NOMO-1 treated with dmso at 0.1 percent for 144 hours (cell line): ENCODE results near the gene CKAP4.

Experiments used
- DNase-seq: peaks from one replicate; lab custom pipeline; 2025; ENCODE audit not compliant: unreplicated experiment; lab: John Stamatoyannopoulos, UW

CKAP4 gene

DNA sequence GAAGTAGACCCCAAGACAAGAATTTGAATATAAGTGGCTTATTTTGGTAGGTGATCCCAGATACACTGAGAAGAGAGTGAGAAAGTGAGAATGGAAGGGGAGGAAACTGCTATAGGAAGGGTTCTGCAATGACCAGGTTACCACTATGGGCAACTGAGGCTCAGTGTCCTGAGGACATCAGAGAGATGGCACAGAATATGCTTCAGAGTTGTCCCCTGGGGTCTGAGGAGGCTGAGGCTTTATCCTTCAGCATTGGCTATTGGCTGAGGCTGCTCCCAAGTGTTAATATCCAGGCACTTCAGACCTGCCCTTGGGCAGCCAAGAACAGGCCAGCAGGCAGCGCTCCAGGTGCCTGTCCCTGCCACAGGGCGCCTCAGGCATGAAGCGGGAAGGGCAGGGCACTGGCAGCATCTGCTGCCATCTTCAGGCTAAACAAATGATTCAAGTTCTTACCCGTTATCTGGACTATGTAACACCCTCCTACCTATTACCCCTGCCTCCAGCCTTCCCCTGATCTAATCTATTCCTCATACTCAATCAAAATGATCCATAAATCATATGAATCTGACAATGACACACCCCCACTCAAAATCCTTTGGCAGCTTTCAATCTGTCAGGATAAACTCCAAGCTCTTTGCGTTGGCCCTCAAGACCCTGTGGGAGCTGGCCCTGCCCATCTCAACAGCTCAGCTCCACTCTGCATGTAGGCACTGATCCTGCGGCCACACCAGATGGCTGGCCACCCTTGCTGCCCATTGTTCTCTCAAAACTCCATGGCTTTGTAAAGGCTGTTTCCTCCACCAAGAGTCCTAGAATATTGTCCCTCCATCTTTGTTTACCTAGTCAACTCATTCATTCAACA, 42.4 kb downstream of the CKAP4 start:
- DNase-seq: no peak

DNA sequence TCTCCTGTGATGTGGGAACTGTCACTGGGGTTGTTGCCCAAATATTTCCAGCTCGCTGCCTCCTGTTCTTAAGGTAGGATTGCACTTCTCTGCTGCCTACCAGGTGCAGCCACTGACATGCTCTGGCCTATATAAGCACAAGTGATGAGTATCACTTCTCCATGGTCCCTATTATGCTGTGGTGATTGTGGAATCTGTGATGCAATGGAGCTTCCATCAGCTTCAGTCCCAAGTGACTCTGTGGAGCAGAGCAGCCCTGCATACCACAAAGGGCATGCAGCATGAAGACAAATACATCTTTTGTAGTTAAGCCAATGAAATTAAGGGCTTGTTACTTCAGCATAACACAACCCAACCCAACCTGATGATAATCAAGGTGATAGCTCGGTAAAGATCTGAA, 43.5 kb downstream of the CKAP4 start:
- no peak for DNase-seq

DNA sequence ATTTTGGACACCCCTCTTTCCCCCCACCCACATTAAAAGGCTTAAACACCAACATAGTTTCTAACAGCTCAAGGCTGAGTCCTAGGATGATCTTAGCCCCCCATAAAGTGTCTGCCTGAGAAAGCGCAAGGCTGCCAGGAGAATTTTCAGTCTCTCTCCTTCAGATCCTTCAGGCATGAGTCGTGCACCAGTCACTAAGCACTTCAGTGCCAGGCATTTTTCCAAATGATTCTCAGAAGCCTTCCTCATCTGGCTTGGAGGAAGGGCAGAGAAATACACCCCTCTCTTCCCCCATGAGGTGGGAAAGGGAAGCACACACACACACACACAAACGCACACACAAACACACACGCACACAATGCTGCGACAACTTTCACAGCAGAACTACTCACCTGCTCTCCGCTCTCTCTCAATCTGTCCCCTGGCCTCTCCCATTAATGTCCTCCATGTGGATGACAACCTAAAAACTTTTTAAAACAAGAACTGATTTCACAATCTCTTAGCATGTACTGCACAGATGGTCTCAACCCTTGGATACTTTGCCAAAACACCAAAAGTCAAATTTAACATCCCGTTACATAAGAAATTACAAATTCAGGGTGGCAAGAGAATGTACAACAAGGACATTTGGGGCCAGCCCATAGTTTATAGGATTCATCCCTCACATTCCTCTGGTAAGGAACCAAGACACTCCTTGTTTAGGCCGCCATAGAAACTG, 49.8 kb downstream of the CKAP4 start:
- no peak for DNase-seq

DNA sequence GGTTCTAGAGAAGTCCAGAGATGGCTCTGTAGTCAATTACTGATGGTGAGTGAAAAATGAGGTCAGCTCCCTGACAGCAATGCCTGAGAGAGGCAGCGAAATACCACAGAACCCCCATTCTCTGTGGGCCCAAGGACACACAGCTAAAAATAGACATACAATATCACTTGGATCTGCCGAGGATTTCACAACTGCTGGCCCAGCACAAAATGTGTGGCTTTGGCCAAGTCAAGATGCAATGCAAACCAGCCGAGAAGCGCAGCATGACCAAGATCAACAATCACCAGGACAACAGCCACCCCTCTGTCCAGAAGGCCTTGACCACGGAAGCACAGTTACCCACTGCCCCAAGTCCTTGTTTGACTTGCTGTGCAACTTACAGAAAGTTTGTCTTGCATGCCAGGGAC, 52.2 kb downstream of the CKAP4 start:
- no peak for DNase-seq

DNA sequence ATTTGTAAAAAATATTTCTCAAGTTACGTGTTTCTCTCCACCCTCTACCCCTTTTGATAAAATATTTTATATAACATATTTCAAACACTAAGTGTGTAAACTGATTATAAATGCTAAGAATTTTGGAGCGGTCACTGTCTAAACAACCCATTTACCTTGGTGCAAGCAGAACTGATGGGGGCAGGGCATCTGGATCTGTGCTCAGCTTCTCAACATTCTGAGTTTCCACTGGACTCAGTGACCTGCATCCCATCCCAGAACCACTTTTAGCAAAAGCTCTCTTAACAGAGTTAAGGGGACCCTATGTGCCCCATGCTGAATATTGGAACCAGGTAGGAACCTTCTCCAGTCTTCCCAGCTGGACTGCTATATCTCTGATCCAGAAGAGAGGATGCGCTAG, 53.5 kb downstream of the CKAP4 start:
- no peak for DNase-seq

DNA sequence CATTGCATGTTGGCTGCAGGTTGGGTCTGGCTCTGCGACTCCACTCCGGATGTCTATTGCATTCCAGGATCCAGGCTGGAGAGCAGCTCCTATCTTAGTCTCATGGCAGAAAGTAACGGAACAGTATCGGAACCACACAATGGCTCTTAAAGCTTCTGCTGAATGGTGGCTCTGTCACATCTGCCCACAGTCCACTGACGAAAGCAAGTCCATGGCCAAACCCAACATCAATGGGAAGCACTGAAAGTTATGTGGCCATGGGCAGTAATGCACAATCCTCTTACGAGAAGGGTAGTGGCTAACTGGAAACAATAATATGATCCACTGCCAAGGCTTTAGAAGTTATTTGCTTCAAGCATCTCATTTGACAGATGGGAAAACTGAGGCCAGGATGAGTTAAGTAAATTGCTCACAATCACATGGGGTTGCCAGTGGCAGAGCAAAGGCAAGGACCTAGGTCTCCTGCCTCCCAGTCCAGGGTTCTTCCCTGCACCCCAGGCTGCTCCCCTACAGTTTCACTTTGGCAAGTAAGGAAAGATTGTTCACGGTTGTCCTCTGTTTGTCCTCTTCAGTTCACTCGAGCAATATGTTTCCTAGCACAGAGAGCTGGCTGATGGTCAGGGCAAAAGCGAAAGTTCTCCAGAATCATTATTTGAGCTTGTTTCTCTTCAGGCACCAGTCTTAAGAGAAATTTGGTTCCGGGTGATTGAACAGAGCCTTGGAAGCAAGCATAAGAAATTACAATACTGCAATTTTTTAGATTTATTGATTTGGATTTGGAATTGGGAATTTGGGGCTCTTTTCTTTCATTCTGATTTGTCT, 54.2 kb downstream of the CKAP4 start:
- no peak for DNase-seq

DNA sequence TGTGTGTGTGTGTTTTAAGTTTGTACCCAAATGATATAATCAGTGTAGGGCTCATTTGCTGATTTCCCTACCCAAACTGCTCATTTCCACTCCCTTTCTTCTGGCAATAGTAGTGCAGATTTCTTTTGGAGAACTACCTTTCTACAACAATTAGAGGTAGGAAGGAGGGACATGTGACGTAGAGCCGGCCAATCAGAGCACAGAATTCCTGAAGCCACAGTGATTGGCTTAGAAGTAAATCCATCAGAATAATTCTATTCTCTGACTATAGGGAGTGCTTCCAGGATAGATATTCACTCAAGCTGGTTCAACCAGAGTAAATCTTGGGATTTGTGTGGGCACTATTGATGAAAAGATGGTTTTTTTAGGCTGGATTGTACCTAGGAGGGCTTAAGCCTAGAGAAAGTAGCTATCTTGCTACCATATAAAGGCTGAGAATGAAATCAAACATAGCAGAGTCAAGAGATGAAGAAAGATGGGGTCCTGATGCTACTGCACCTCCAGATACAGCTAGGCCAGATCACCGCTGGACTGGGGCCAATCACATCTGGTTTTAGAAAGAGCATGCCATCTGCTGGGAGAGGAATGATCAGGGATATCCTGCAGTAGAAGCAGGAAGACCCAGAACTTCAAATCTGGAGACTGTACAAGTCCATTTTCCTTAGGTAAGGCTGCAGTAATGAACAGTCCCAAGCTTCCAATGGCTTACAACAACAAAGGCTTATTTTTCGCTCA, 55.0 kb downstream of the CKAP4 start:
- DNase-seq: no peak

DNA sequence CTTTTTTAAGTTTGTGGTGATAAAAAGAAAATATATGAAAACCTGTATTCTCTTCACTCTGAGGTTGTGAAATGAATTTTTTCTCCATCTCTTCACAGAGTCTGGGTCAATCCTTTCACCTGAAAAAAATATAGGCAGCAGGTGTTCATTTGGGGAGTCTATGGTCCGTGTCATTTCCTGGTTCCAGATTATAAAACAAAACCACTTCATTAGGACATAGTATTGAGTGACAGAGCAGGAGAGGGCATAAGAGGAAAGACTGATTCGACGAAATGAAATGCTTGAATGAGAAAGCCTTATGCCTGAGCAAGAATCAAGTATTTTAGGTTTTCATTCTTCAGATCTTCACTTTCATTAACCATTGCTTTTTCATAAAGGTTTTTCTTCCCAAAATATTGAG, 57.2 kb downstream of the CKAP4 start:
- no peak for DNase-seq

DNA sequence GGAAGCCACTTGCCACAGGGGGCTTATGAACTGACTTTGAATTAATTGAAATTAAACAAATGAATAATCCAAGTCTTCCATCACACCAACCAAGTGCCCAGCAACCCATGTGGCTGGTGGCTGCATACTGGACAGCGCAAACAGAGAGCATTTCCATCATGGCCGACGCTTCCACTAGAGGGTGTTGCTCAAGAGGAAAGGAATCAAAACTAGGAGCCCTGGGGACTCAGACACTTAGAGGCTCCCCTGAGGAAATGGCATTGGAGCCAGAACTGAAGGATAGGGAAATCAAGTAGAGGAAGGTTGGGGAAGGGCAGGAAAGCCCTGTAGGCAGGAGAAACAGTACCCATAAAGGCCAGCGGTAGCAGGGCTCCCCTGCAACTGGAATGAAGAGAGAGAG, 58.5 kb downstream of the CKAP4 start:
- no peak for DNase-seq

DNA sequence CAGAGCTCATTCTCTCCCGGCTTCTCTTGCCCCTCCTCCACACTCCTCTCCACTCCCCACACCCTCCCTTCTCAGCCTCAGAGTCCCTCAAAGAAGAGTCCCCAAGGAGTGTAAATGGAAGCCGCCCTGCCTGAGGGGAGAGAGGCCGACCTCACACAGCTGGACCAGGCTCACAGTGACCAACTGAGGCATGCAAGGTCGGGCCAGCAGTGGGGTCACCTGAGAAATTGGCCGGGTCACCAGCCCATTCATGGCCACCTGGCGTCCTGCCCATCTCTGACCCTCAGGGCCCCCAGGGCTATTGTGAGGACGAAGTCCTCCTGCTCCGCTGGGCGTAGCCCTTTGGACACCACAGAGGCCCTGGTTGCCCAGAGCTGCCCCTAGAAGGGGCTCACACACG, 59.6 kb downstream of the CKAP4 start:
- no peak for DNase-seq
